C4-2B (cell line): ENCODE data around the gene WDR62.

Experiments used
- H3K27ac ChIP-seq: fragments of 450-650 bp; 2 replicates; pipeline ENCODE4 v1.5.1; 2017
- ZFX ChIP-seq: fragments of 450-650 bp; IDR thresholded peaks from 2 replicates; pipeline ENCODE4 v1.6.1; 2017
- TF ChIP-seq, protein P1 (sequence below): fragments of 450-650 bp; conservative IDR thresholded peaks from 2 replicates; pipeline ENCODE4 v1.5.1; 2017; ENCODE audit warnings: mild to moderate bottlenecking

WDR62 gene

DNA sequence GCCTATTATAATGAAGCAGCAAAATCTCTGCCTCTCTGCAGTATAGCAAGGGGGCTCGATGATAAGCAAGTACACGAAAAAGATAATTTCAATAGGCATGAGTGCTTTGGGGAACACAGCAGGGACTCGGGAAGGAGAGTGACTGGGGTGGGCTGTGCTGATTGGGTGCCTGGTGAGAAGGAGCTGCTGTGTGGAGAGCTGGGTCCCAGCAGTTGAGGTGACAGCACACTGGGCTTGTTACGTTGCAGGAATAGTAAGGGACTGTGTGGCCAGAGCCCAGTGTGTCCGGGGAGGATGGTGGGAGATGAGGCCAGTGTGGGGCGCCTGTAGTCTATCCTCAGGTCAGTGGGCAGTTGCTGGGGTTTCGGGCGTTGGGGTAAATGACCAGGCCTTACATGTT is 17.4 kb downstream of the WDR62 start:
- no peak for TF ChIP-seq ZFX
- TF ChIP-seq, protein P1, sequence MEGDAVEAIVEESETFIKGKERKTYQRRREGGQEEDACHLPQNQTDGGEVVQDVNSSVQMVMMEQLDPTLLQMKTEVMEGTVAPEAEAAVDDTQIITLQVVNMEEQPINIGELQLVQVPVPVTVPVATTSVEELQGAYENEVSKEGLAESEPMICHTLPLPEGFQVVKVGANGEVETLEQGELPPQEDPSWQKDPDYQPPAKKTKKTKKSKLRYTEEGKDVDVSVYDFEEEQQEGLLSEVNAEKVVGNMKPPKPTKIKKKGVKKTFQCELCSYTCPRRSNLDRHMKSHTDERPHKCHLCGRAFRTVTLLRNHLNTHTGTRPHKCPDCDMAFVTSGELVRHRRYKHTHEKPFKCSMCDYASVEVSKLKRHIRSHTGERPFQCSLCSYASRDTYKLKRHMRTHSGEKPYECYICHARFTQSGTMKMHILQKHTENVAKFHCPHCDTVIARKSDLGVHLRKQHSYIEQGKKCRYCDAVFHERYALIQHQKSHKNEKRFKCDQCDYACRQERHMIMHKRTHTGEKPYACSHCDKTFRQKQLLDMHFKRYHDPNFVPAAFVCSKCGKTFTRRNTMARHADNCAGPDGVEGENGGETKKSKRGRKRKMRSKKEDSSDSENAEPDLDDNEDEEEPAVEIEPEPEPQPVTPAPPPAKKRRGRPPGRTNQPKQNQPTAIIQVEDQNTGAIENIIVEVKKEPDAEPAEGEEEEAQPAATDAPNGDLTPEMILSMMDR: no peak
- H3K27ac ChIP-seq: no peak overlapping the region

DNA sequence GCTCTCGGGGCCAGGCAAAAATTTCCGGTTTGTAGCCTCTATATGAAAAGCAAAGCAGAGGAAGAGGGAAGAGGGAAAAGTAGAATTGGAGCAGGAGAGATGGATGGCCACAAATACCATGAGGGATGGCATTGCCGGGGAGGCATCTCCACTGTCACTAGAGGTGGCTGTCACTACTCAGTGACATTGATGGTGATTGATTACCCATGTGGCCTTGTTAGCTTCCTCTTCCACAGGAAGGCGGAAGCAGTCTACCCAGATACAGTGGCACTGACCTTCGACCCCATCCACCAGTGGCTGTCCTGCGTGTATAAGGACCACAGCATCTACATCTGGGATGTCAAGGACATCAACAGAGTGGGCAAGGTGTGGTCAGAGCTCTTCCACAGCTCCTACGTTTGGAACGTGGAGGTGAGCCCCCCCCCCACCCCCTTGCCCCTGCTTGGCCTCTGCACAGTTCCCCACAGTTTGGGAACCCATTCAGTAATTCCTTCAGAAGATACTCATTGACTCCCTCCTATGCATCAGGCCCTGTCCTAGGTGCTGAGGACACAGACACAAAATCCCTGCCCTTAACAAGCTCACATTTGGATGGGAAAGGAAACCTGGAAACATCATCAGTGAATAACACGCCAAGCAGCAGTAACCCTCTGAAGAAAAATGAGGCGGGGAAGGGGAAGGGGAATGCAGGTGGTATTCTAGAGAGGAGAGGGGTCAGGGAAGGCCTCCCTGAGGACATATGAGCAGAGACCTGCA is 18.6 kb downstream of the WDR62 start:
- no peak overlapping the region for H3K27ac ChIP-seq
- TF ChIP-seq, protein P1: no peak
- TF ChIP-seq ZFX: no peak

GRCh38 chr19:36079389-36079945 is 24.8 kb downstream of the WDR62 start:
- H3K27ac ChIP-seq: no peak overlapping the region
- no peak for TF ChIP-seq ZFX
- TF ChIP-seq, protein P1: no peak

GRCh38 chr19:36081385-36081784 is 26.7 kb downstream of the WDR62 start:
- no peak for TF ChIP-seq ZFX
- TF ChIP-seq, protein P1: no peak
- no peak overlapping the region for H3K27ac ChIP-seq

DNA sequence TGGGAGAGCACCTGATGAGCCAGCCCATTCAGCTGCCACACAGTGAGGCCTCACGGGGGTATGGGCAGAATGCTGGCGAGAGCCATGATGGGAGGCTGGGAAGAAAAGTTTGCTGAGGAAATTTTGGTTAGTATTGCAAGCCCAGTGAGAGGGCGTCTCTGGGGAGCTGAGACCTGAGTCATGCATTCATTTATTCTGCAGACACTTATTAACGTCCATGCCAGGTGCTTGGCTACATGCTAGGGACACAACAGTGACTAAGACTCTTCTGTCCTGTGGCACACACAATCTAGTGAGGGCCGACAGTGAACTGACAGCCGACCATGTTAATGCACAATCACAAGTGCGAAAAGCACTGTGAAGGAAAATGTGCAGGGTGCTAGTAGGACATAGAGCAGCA is 27.2 kb downstream of the WDR62 start:
- TF ChIP-seq ZFX: no peak
- TF ChIP-seq, protein P1: no peak
- no peak overlapping the region for H3K27ac ChIP-seq

DNA sequence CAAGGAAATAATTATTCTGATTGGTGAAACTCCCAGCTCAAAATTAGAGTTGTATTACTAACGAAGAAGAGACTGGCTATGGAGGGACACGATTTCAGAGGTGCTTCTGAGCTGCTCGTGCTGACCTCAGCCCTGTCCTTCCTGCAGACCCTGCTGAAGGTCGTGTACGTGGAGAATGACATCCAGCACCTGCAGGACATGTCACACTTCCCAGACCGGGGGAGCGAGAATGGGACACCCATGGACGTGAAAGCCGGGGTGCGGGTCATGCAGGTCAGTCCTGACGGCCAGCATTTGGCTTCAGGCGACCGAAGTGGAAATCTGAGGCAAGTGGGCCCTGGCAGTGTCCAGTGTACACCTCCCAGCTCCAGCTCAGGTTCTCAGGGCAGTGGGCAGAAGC is 28.2 kb downstream of the WDR62 start:
- H3K27ac ChIP-seq: no peak overlapping the region
- TF ChIP-seq, protein P1: no peak
- no peak for TF ChIP-seq ZFX

DNA sequence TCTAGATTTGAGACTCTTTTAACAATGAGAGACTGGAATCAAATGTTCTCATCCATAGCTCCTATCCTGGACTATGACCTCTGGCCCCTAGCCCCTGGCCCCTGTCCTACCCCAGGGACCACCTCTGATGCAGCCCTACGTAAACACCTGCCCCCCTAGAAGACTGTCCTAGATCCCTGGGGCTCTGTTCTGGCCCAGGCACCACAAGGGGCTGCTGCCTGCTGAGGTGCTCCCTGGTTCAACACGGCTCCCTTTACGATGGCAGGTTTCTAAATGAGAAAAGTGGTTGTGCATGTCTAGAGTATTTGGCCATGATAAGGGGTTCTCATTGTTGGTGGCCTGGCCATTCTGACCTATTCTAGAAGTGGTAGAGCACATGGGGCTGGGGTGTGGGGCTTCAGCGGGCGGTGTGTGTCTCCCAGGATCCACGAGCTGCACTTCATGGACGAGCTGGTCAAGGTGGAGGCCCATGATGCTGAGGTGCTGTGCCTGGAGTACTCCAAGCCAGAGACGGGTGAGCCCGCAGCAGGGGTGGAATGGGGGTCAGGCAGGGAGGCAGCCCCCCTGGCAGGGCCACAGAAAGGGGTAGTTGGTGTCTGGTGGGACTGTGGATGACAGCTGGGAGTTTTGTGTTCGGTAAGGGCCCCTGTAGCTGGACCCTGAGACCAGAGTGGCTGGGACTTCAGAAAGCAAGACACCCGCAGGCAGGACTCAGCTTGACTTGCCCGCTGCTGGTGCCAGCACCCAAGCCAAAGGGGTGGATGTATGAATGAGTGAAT is 29.7 kb downstream of the WDR62 start:
- TF ChIP-seq, protein P1: no peak
- no peak overlapping the region for H3K27ac ChIP-seq
